ENCODE measurements around the gene LDLR.
"Not testable (repeated sequence)": the region's sequence is repeated elsewhere in the genome, so short reads cannot be mapped to it uniquely, and the experiment has no call there.

Gene LDLR

DNA sequence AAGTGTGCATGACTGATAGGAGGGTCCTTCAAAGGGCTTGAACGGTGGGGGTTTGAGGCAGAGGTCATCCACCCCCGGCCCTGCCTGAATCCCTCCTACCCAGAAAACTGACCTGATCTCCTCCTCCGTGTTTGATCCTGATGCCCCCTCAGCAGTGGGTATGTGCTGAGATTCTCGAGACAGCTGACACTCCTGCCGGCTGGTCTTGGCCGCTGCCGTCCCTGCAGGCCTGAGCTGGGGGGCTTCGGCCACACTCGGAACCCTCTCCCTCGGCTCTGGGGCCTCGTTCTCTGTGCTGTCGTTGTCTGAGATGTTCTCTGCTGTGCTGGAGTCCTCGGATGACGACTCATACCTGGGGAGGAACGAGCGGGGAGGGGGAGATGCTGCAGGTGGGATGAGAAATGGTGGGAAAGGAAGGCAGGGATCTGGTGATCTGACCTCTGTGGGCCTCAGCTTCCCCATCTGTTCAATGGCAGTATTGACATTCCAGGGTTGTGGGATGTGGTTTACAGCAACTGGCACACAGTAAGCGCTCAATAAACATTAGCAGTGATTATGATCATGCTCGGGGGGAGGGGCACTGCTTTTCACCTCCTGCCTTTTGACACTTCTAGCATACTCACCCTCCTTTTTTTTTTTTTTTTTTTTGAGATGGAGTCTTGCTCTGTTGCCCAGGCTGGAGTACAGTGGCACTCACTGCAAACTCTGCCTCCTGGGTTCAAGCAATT is 87.4 kb downstream of the LDLR start:
- no peak for DNase-seq

DNA sequence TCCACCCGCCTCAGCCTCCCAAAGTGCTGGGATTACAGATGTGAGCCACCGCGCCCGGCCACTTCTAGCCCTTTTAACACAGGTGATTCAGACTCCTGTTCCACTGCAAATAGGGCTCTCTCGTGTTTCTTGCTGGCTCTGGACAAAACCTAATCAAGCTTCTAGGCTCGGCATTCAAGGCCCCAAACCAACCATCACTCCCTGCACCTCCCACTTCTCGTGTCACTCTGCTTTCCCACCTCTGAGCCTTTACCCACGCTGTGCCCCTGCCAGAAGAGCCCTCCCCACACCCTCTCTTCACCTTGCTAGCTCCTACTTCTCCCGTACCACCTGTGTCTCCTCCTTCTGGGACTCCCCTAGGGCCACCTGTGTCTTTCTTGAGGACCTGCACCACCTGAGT is 88.3 kb downstream of the LDLR start:
- no peak for DNase-seq

DNA sequence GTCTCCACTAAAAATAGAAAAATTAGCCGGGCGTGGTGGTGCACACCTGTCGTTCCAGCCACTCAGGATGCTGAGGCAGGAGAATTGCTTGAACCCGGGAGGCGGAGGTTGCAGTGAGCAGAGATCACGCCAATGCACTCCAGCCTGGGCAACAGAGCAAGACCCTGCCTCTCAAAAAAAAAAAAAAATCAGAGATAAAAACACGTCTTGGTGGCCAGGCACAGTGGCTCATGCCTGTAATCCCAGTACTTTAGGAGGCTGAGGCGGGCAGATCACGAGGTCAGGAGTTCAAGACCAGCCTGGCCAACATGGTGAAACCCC is 89.8 kb downstream of the LDLR start:
- not testable (repeated sequence) for DNase-seq

DNA sequence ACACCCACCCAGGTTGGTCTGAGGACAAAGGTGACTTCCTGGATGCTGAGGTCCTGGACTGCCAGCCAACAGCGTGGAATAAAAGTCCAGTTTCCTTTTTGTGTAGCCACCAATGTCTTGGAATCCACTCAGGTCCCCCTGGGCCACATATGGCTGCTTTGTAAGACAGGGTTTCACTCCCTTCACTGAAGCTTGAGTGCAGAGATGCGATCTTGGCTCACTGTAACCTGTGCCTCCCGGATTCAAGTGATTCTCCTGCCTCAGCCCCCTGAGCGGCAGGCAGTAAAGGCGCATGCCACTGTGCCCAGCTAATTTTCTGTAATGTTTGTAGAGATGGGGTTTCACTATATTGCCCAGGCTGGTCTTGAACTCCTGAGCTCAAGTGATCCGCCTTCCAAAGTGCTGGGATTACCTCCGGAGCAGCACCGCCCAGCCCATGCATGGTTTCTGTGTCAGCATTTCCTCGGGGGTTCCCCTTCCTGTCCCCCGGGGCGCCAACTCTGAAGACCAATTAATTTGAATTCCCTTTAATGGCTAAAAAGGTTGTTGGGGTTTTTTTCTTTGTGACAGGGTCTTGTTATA is 90.5 kb downstream of the LDLR start:
- DNase-seq = no peak

DNA sequence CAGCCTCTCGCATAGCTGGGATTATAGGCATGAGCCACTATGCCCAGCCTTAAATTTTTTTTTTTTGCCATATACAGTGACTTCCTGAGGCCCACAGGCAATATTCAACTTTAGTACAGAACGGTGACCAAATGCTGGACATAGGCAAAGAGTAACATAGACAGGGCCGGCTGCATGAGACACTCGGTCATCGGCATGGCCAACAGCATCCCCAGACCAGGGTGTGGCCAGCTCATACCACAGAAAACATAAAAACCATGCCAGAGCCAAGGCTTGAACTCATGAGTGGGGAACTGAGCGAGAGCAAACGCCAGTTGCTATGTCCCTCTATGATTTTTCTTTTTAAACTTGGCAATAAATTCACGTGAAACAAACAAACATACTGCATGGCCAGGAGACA is 91.1 kb downstream of the LDLR start:
- no peak for DNase-seq

DNA sequence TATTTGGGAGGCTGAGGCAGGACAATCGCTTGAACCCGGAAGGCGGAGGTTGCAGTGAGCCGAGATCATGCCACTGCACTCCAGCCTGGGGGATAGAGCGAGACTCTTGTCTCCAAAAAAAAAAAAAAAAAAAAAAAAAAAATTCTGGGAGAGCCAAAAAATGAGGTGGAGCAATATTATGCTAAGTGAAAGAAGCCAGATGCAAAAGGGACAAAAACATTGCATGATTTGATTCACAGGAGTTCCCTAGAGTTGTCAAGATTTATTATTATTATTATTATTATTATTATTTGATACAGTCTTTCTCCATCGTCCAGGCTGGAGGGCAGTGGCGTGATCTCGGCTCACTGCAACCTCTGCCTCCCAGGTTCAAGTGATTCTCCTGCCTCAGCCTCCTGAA is 91.7 kb downstream of the LDLR start:
- DNase-seq = not testable (repeated sequence)

DNA sequence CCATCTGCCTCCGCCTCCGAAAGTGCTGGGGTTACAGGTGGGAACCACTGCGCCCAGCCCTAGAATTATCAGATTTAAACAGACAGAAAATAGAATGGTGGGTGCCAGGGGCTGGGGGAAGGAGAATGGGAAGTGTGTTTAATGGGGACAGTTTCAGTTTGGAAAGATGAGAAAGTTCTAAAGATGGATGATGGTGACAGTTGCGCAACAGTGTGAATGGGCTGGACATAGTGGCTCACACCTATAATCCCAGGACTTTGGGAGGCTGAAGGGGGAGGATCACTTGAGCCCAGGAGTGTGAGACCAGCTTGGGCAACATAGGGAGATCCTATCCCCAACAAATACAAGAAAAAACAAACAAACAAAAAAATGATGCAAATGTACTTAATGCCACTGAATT is 92.2 kb downstream of the LDLR start:
- no peak for DNase-seq

Measured in activated CD4-positive, CD25-positive, alpha-beta regulatory T cell treated with anti-CD3 and anti-CD28 coated beads, Interleukin-2, amount 50 U/mL, for 72 hours (primary cell).